ENCODE data around the gene FANK1. TPM values are rescaled to one million over a fixed set of nuclear protein-coding genes. Genes with fewer than 3 reads are reported as not detected.

Gene FANK1
- total RNA-seq, 1 experiment from 2014 or later: 2.5 TPM

DNA sequence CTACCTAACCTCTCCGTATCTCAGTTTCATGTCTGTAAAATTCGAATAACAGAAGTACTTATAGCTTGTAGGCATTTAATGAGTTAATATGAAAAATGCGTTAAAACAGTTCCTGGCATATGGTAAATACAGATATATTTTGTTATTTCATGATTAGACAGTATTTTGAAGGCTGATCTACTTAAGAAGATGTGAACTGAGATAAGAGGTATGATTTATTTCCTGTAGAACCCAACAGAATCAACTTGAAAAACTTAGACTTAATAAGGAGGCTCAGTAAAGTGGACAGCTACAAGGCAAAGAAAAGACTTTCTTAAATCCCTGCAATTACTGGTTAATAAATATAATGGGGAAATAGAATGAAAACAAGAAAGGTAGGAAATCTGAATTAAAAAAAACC lies 103.3 kb downstream of the FANK1 start:
- intact Hi-C loops (cut with micrococcal nuclease): no loop called here
- no TSS peak for BruUV-seq (replicated peaks)
- CTCF ChIA-PET: no interaction called here

DNA sequence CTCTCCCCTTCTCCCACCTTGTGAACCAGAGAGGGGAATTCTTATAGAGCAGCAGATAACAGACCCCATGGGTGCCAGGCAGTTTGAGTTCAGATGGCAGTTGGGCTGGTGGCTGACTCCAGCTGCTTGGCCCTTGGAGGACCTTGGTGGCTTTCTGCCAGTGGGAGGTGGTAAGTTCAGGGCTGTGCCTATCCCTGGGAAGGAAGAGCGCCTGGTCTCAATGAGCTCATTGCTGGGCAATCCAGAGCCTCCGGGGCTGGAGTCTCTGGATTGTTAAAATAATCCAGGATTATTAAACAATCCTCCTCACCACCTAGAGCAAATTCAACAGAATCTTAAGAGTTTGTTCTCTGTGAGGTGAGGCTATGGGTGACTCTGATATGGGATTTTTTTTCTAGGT lies 105.2 kb downstream of the FANK1 start:
- peaks cover 4% of the 10 kb centered on the region for H3K36me3 Mint-ChIP-seq (ENCODE audit: insufficient read depth, unreplicated experiment)
- ChIA-PET CTCF (no interaction called here), POLR2A (interaction anchor here (0.6 kb wide), 1 partner anchor 235 kb away, joined by 3 read pairs; no protein-coding TSS in a partner anchor)
- intact Hi-C loops (cut with micrococcal nuclease): no loop called here
- no peak overlapping the region for H3K27ac Mint-ChIP-seq (ENCODE audit: low read depth, unreplicated experiment)
- BruUV-seq (replicated peaks): no TSS peak
- H3K27me3 Mint-ChIP-seq (ENCODE audit: insufficient read depth, unreplicated experiment): no peaks in the 10 kb centered on the region
- DNase-seq (ENCODE audit: unreplicated experiment): peak; percentile 36
- H3K9me3 Mint-ChIP-seq (ENCODE audit: unreplicated experiment): no peaks in the 10 kb centered on the region
- TF ChIP-seq, protein P1, sequence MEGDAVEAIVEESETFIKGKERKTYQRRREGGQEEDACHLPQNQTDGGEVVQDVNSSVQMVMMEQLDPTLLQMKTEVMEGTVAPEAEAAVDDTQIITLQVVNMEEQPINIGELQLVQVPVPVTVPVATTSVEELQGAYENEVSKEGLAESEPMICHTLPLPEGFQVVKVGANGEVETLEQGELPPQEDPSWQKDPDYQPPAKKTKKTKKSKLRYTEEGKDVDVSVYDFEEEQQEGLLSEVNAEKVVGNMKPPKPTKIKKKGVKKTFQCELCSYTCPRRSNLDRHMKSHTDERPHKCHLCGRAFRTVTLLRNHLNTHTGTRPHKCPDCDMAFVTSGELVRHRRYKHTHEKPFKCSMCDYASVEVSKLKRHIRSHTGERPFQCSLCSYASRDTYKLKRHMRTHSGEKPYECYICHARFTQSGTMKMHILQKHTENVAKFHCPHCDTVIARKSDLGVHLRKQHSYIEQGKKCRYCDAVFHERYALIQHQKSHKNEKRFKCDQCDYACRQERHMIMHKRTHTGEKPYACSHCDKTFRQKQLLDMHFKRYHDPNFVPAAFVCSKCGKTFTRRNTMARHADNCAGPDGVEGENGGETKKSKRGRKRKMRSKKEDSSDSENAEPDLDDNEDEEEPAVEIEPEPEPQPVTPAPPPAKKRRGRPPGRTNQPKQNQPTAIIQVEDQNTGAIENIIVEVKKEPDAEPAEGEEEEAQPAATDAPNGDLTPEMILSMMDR (IDR thresholded peaks at IDR 0.05; ENCODE audit: unreplicated experiment): no peak
- H3K4me1 Mint-ChIP-seq (ENCODE audit: insufficient read depth, unreplicated experiment): no peaks in the 10 kb centered on the region
- H3K4me3 Mint-ChIP-seq (ENCODE audit: unreplicated experiment): no peak overlapping the region

More for the DNA sequence above, 103.3 kb downstream of the FANK1 start:
- no peak overlapping the region for H3K27ac Mint-ChIP-seq (ENCODE audit: low read depth, unreplicated experiment)
- H3K36me3 Mint-ChIP-seq (ENCODE audit: insufficient read depth, unreplicated experiment): peaks cover 4% of the 10 kb centered on the region
- no peaks in the 10 kb centered on the region for H3K9me3 Mint-ChIP-seq (ENCODE audit: unreplicated experiment)
- TF ChIP-seq, protein P1 (IDR thresholded peaks at IDR 0.05; ENCODE audit: unreplicated experiment): no peak
- H3K27me3 Mint-ChIP-seq (ENCODE audit: insufficient read depth, unreplicated experiment): no peaks in the 10 kb centered on the region
- no peak overlapping the region for H3K4me3 Mint-ChIP-seq (ENCODE audit: unreplicated experiment)
- no peak for DNase-seq (ENCODE audit: unreplicated experiment)
- POLR2A ChIA-PET: no interaction called here
- peaks cover 4% of the 10 kb centered on the region for H3K4me1 Mint-ChIP-seq (ENCODE audit: insufficient read depth, unreplicated experiment)

DNA sequence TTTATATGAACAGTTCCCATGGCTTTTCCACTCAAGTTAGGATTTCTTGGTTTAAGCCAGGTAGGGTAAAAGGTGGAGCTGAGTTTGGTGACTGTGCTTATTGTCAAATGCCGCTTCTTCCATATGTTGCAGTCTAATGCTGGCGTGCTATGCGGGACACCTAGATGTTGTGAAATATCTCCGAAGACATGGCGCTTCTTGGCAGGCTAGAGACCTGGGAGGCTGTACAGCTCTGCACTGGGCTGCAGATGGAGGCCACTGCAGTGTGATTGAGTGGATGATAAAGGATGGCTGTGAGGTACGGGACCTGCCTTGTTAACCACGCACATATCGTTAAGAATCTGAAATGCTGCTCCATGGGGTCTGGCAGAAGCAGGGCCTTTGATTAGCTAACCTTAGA lies 108.4 kb downstream of the FANK1 start:
- Mint-ChIP-seq H3K27ac (ENCODE audit: low read depth, unreplicated experiment) (no peak overlapping the region), H3K27me3 (ENCODE audit: insufficient read depth, unreplicated experiment) (no peaks in the 10 kb centered on the region), H3K4me1 (ENCODE audit: insufficient read depth, unreplicated experiment) (no peaks in the 10 kb centered on the region), H3K36me3 (ENCODE audit: insufficient read depth, unreplicated experiment) (peaks cover 4% of the 10 kb centered on the region), H3K9me3 (ENCODE audit: unreplicated experiment) (no peaks in the 10 kb centered on the region), H3K4me3 (ENCODE audit: unreplicated experiment) (no peak overlapping the region)
- intact Hi-C loops (cut with micrococcal nuclease): no loop called here
- no peak for DNase-seq (ENCODE audit: unreplicated experiment)
- ChIA-PET POLR2A (no interaction called here), CTCF (interaction anchor here (0.6 to 0.8 kb wide), 2 partner anchors 156 to 984 kb away, joined by 3 read pairs; no protein-coding TSS in a partner anchor)
- BruUV-seq (replicated peaks): no TSS peak
- TF ChIP-seq, protein P1 (IDR thresholded peaks at IDR 0.05; ENCODE audit: unreplicated experiment): no peak

DNA sequence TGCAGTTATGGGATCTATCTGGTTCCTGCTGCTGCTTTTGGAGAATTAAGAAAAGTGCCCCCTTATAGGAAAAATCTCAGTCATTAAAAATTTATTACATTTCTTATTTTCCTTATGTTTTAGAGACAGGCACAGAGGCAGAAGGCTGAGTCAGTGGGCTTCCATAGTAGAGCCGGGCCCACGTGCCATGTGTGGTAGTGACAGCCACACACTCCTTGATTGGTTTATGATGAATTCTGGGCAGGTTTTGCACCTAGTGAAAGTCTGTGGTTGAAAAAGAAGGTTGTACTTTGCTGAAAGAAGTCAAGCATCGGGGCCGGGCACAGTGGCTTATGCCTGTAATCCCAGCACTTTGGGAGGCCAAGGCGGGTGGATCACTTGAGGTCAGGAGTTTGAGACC lies 109.9 kb downstream of the FANK1 start:
- CTCF ChIA-PET: no interaction called here
- POLR2A ChIA-PET: no interaction called here
- no peak overlapping the region for H3K4me3 Mint-ChIP-seq (ENCODE audit: unreplicated experiment)
- H3K4me1 Mint-ChIP-seq (ENCODE audit: insufficient read depth, unreplicated experiment): no peaks in the 10 kb centered on the region
- no peak overlapping the region for H3K27ac Mint-ChIP-seq (ENCODE audit: low read depth, unreplicated experiment)
- intact Hi-C loops (cut with micrococcal nuclease): no loop called here
- BruUV-seq (replicated peaks): no TSS peak
- DNase-seq (ENCODE audit: unreplicated experiment): no peak
- H3K36me3 Mint-ChIP-seq (ENCODE audit: insufficient read depth, unreplicated experiment): peaks cover 4% of the 10 kb centered on the region
- TF ChIP-seq, protein P1 (IDR thresholded peaks at IDR 0.05; ENCODE audit: unreplicated experiment): no peak
- no peaks in the 10 kb centered on the region for H3K27me3 Mint-ChIP-seq (ENCODE audit: insufficient read depth, unreplicated experiment)
- H3K9me3 Mint-ChIP-seq (ENCODE audit: unreplicated experiment): no peaks in the 10 kb centered on the region
